ENCODE measurements around the gene MACROD2.
A peak's percentile ranks its signal among the peaks of the same experiment; 100 is the strongest.

Gene MACROD2

DNA sequence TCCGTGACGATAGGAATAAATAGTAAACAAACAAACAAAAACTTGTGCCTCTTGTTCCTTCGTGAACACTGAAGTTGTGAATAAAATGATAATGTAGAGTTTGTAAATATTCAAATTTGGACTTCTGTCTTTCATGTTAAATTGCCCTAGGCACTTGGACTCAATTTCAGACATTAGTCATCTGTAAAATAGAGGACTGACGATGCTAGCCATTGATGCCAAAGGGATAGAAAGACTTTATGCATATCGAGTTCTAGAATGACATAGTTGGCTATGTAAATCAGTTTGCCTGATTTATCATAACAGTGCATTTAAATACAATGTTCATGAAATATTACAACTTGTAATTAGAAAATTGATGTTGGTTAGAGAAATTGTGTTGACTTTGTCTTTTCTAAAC, 388.0 kb downstream of the MACROD2 start:
- Histone ChIP-seq H3K36me3 (ENCODE audit: control insufficient read depth in 2 of 2, insufficient read depth in 1 of 2, low read length in 2 of 2) (no peaks in the 10 kb centered on the region), H3K4me3 (ENCODE audit: low read depth, low read length) (no peak overlapping the region), H3K27ac (ENCODE audit: extremely low read depth, low read depth, low read length) (no peak overlapping the region), H3K4me1 (ENCODE audit: control insufficient read depth, insufficient read depth, low read length) (peaks cover 9% of the 10 kb centered on the region; the same call in 1 of the 2 replicates), H3K9me3 (ENCODE audit: control insufficient read depth, insufficient read depth, low read depth, low read length) (peaks cover 3% of the 10 kb centered on the region; the same call in 1 of the 2 replicates)
- TF ChIP-seq ZNF571 (tag by site-specific recombination; IDR thresholded peaks at IDR 0.05) (no peak), KLF10 (tag by site-specific recombination; IDR thresholded peaks at IDR 0.05) (no peak), ZNF341 (tag by site-specific recombination; IDR thresholded peaks at IDR 0.05; ENCODE audit: low read depth) (no peak), ZNF335 (tag by site-specific recombination; conservative IDR thresholded peaks at IDR 0.05) (no peak), ZNF223 (tag by site-specific recombination; IDR thresholded peaks at IDR 0.05) (no peak), OSR2 (tag by site-specific recombination; IDR thresholded peaks at IDR 0.05) (no peak), SETDB1 (IDR thresholded peaks at IDR 0.05; ENCODE audit: insufficient read length, low read length) (no peak), ZNF18 (tag by site-specific recombination; IDR thresholded peaks at IDR 0.05) (no peak), KLF16 (tag by site-specific recombination; IDR thresholded peaks at IDR 0.05) (no peak), PBX3 (CRISPR knock-in tag; IDR thresholded peaks at IDR 0.05) (no peak), ZBTB44 (tag by site-specific recombination; IDR thresholded peaks at IDR 0.05) (no peak)
- ChIA-PET CTCF (no interaction called here), POLR2A (no interaction called here)

- H3K4me1 ChIP-seq (ENCODE audit: control insufficient read depth, insufficient read depth, low read length): peaks cover 7% of the 10 kb centered on the region; the same call in 1 of the 2 replicates
- peak overlapping the region; percentile 34; the same call in 1 of the 2 replicates for H3K27ac ChIP-seq (ENCODE audit: extremely low read depth, low read depth, low read length)
- ChIA-PET POLR2A (no interaction called here), CTCF (no interaction called here)
- no peak overlapping the region for H3K4me3 ChIP-seq (ENCODE audit: low read depth, low read length)
- peaks cover 3% of the 10 kb centered on the region; the same call in 1 of the 2 replicates for H3K9me3 ChIP-seq (ENCODE audit: control insufficient read depth, insufficient read depth, low read depth, low read length)
- no peaks in the 10 kb centered on the region for H3K36me3 ChIP-seq (ENCODE audit: control insufficient read depth in 2 of 2, insufficient read depth in 1 of 2, low read length in 2 of 2)
- no peak for TF ChIP-seq ZBTB7A (tag by site-specific recombination; IDR thresholded peaks at IDR 0.05; ENCODE audit: low read depth)
- TF ChIP-seq MZF1 (tag by site-specific recombination; IDR thresholded peaks at IDR 0.05; ENCODE audit: borderline replicate concordance): no peak; the same call in 1 of the 2 replicates
- no peak for TF ChIP-seq ZNF677 (tag by site-specific recombination; IDR thresholded peaks at IDR 0.05)
- TF ChIP-seq KLF10 (tag by site-specific recombination; IDR thresholded peaks at IDR 0.05): no peak
- no peak for TF ChIP-seq ZSCAN23 (tag by site-specific recombination; IDR thresholded peaks at IDR 0.05)
- TF ChIP-seq, protein P1, sequence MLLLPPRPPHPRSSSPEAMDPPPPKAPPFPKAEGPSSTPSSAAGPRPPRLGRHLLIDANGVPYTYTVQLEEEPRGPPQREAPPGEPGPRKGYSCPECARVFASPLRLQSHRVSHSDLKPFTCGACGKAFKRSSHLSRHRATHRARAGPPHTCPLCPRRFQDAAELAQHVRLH (tag by site-specific recombination; IDR thresholded peaks at IDR 0.05): no peak
- no peak for TF ChIP-seq ZNF629 (tag by site-specific recombination; IDR thresholded peaks at IDR 0.05)
- TF ChIP-seq ZXDB (tag by site-specific recombination; IDR thresholded peaks at IDR 0.05): no peak
- TF ChIP-seq ZNF148 (tag by site-specific recombination; IDR thresholded peaks at IDR 0.05; ENCODE audit: borderline replicate concordance): no peak
- TF ChIP-seq FEZF1 (tag by site-specific recombination; IDR thresholded peaks at IDR 0.05): no peak
- no peak for TF ChIP-seq GLI2 (tag by site-specific recombination; IDR thresholded peaks at IDR 0.05; ENCODE audit: borderline replicate concordance, low read depth)
- TF ChIP-seq, protein P2, sequence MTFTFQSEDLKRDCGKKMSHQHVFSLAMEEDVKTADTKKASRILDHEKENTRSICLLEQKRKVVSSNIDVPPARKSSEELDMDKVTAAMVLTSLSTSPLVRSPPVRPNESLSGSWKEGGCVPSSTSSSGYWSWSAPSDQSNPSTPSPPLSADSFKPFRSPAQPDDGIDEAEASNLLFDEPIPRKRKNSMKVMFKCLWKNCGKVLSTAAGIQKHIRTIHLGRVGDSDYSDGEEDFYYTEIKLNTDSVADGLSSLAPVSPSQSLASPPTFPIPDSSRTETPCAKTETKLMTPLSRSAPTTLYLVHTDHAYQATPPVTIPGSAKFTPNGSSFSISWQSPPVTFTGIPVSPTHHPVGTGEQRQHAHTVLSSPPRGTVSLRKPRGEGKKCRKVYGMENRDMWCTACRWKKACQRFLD (tag by site-specific recombination; IDR thresholded peaks at IDR 0.05): no peak
- TF ChIP-seq OSR2 (tag by site-specific recombination; IDR thresholded peaks at IDR 0.05): no peak; the same call in 1 of the 2 replicates
- TF ChIP-seq, protein P3, sequence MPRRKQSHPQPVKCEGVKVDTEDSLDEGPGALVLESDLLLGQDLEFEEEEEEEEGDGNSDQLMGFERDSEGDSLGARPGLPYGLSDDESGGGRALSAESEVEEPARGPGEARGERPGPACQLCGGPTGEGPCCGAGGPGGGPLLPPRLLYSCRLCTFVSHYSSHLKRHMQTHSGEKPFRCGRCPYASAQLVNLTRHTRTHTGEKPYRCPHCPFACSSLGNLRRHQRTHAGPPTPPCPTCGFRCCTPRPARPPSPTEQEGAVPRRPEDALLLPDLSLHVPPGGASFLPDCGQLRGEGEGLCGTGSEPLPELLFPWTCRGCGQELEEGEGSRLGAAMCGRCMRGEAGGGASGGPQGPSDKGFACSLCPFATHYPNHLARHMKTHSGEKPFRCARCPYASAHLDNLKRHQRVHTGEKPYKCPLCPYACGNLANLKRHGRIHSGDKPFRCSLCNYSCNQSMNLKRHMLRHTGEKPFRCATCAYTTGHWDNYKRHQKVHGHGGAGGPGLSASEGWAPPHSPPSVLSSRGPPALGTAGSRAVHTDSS (tag by site-specific recombination; IDR thresholded peaks at IDR 0.05): no peak
- no peak for TF ChIP-seq ZNF610 (tag by site-specific recombination; IDR thresholded peaks at IDR 0.05; ENCODE audit: borderline replicate concordance)
These were observed 389.3 kb downstream of the MACROD2 start for GRCh38 chr20:14384416-14385175.
